GM12873 (cell line): ENCODE results near the gene RGL4.

Experiments used
- TF ChIP-seq, protein P1 (sequence below): IDR thresholded peaks from 2 replicates; pipeline ENCODE4 v1.5.1; 2012; ENCODE audit warnings: low read depth, mild to moderate bottlenecking, moderate library complexity, low read length, control low read depth; ENCODE audit not compliant: insufficient read depth; ENCODE audit errors: missing control alignments

The RGL4 gene

DNA sequence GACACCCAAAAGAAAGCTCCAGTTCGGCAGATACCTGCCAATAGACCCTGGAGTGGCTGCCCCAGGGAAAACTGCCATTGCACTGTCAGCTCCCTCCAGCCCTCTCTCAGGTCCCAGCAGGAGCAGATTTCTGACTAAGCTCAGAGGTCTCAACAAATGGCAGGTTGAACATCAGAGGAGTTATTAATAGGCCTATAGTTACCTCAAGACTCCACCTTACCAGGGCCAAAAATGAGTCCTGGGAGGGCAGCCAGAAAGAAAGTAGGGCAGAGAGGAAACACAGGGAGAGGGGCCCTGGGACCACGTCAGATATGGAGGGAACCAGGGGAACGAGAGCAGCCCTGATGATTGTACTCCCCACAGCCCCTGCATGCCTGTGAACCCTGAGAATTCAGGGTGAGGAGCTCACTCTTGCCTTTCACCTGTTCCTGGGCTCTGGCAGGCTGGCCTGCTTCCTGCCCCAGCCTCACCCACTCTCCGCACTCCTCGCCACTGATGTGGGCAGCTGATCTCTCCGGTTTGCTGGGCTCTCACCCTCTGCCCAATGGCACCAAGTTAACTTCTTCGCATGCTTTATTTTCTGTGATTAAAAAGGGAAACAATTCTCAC lies 4.3 kb upstream of the RGL4 start:
- TF ChIP-seq, protein P1, sequence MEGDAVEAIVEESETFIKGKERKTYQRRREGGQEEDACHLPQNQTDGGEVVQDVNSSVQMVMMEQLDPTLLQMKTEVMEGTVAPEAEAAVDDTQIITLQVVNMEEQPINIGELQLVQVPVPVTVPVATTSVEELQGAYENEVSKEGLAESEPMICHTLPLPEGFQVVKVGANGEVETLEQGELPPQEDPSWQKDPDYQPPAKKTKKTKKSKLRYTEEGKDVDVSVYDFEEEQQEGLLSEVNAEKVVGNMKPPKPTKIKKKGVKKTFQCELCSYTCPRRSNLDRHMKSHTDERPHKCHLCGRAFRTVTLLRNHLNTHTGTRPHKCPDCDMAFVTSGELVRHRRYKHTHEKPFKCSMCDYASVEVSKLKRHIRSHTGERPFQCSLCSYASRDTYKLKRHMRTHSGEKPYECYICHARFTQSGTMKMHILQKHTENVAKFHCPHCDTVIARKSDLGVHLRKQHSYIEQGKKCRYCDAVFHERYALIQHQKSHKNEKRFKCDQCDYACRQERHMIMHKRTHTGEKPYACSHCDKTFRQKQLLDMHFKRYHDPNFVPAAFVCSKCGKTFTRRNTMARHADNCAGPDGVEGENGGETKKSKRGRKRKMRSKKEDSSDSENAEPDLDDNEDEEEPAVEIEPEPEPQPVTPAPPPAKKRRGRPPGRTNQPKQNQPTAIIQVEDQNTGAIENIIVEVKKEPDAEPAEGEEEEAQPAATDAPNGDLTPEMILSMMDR: no peak

DNA sequence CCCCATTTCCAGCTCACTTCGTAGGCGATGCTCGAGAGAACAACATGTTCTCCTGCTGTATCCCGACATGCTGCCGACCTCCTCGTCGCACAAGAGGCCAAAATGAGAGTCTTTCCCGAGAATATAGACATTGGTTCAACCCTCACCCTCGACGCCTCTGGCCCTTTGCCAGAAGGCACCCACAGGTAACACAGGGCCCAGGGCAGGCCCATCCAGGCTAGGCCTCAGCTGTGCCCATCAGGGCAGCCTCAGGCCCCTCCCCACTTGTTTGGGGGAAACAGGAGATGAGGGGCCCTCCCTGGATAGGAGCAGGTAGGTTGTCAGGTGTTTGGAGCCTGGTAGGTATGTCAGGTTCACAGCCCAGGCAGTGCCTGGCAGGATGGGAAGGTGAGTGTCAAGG lies 2.7 kb upstream of the RGL4 start:
- TF ChIP-seq, protein P1: no peak

DNA sequence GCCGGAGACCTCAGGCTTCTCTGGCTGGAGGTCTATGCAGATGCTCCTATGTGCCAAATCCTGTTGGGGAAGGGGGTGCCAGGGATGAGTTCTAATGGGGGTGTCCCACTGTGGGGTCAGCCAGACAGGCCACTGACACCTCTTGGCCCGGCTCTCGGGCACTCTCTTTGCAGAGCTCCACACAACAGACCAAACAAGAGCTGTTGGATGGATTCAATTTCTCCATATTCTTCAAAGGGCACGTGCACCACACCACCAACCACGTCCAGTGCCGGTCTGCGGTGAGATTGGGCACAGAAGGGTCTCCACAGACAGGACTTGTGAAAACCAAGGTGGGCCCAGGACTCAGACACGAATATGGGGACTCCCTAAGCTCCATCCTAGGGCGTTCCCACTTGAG lies 2.2 kb upstream of the RGL4 start:
- TF ChIP-seq, protein P1: no peak

DNA sequence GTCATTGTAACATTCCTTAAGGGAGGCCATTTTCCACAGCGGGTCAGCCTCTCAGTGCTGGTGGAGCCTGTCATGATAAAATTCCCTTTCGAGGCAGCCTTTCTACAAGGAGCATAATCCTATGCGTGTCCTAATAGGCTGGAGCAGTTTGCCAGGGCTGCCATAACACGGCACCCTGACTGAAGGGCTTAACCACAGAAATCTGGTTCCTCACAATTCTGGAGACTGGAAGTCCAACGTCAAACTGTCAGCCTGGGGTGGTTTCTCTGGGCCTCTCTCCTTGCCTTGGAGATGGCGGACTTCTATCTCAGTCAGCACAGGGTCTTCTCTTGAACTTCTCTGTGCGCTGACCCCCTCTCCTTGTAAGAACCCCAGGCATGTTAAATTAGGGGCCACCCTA lies 1.4 kb upstream of the RGL4 start:
- TF ChIP-seq, protein P1: no peak

DNA sequence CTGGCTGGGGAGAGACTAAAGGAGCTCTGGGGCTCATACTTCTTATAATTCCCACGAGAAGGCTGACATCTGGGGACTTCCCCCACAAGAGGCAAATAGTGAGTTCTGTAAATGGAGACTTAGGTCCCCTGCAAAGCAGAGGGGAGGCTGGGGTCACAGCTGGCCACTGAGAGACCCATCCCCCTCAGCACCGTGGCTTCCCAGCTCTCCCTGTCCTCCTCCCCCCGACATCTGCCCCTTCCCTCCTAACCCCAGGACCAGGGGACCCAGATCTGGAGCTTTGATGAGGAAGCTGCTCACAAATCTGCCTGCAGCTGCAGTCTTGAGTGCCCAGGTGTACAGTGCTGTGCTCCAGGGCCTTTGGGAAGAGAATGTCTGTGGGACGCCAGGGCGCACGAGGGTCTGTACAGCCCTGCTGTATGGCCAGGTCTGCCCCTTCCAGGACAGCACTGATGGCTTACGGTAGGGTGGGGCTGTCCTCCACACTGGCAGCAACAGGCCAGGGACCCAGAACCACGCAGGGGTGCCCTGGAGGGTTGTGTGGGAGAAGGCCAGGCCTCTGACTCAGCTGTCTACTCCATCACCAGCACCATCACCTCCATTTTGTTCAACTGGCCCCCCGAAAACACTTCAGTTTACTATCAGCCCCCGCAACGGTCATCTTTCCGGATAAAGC lies 1.1 kb downstream of the RGL4 start:
- TF ChIP-seq, protein P1: no peak

DNA sequence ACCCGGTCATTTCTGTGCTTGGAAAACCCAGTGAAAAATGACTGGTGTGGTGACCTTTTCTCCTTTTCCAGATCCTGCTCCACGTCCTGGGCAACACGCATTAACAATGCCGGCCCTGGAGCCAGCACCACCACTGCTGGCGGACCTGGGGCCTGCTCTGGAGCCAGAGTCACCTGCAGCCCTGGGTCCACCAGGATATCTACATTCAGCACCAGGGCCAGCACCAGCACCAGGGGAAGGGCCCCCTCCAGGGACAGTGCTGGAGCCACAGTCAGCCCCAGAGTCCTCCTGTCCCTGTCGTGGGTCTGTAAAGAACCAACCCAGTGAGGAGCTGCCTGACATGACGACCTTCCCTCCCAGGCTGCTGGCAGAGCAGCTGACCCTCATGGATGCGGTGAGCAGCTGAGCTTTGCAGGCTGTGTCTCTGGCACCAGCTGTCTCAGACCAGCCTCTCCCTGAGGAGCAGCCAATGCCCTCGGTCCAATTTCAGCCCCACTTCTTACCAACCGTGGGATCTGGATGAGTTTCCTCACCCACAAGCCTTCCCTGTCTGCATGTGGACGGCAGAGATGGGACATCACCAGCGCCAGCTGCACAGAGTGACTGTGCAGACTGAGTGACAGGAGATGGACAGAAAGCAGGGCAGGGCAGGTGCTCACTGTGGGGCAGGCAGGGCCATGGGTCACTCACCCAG lies 1.9 kb downstream of the RGL4 start:
- TF ChIP-seq, protein P1: no peak

DNA sequence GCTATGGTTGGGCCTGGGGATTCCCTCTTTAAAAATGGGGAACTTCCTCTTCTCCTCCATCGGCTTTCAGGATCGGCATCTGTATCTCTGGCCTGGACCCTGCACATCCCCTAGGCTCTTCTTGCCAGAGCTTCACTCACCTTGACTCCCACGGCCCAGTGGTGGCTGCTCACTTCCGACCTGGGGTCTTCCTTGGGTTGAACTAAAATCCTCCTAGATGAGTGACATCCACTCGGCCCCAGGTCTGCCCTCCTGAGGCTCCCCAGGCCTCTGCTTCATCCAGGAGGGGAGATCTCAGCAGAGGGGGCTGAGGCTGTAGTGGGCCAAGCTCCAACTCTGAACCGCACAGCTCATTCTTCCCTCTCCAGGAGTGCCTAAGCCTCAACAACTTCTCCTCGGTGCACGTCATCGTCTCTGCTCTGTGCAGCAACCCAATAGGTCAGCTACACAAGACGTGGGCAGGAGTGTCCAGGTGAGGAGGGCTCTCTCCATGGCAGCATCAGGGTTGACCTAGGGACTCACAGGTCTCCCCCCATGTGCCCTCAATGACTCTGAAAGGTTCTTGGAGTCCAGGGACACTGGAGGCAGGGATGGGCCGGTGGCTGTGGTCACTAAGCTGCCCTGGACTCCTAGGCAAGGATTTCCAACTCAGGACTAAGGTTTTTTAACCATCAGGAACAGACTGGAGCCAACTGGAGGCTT lies 3.3 kb downstream of the RGL4 start:
- TF ChIP-seq, protein P1: no peak
